ENCODE data around the gene APOA1.
"Not testable (repeated sequence)": the region's sequence is repeated elsewhere in the genome, so short reads cannot be mapped to it uniquely, and the experiment has no call there.

GRCh38 chr11:116801662-116802061 lies 35.8 kb downstream of the APOA1 start:
- not testable (repeated sequence) for TF ChIP-seq POLR2A, POLR2AphosphoS5, TAF1 (IDR thresholded peaks at IDR 0.05; ENCODE audit: low read depth, low read length)

Measured in GM12891 (cell line).